Hepatocyte (in vitro differentiated cells): ENCODE results near the gene METTL25B. TPM values are rescaled to one million over a fixed set of nuclear protein-coding genes. Genes with fewer than 3 reads are reported as not detected.
A peak's percentile ranks its signal among the peaks of the same experiment; 100 is the strongest.

Experiments
- DNase-seq: peaks from one replicate; pipeline ENCODE4 v3.0.0-alpha.2; 2016; ENCODE audit warnings: low spot score
- H2AFZ ChIP-seq: fragments of 200-600 bp; sonication (generic); 2 replicates; pipeline ENCODE4 v1.6.0; 2016; ENCODE audit warnings: antibody characterized with exemption, mild to moderate bottlenecking
- H3K27ac ChIP-seq: fragments of 200-600 bp; sonication (generic); 2 replicates; pipeline ENCODE4 v1.5.1; 2016; ENCODE audit warnings: mild to moderate bottlenecking
- H3K27me3 ChIP-seq: fragments of 200-600 bp; sonication (generic); 2 replicates; pipeline ENCODE4 v1.6.1; 2016
- H3K36me3 ChIP-seq: fragments of 200-600 bp; sonication (generic); replicated peaks from 2 replicates; pipeline ENCODE4 v1.5.1; 2016; ENCODE audit warnings: low read depth; ENCODE audit not compliant: insufficient read depth
- H3K4me1 ChIP-seq: fragments of 200-600 bp; sonication (generic); 2 replicates; pipeline ENCODE4 v1.5.1; 2016; ENCODE audit warnings: mild to moderate bottlenecking, moderate library complexity; ENCODE audit not compliant: insufficient read depth
- H3K4me2 ChIP-seq: fragments of 200-600 bp; sonication (generic); 2 replicates; pipeline ENCODE4 v1.6.0; 2016
- H3K4me3 ChIP-seq: fragments of 200-600 bp; sonication (generic); 2 replicates; pipeline ENCODE4 v1.5.1; 2016; ENCODE audit warnings: mild to moderate bottlenecking
- H3K79me2 ChIP-seq: fragments of 200-600 bp; sonication (generic); 2 replicates; pipeline ENCODE4 v1.6.0; 2017; ENCODE audit warnings: mild to moderate bottlenecking
- H3K9me2 ChIP-seq: fragments of 200-600 bp; sonication (generic); replicated peaks from 2 replicates; pipeline ENCODE4 v1.6.0; 2017; ENCODE audit warnings: mild to moderate bottlenecking; ENCODE audit not compliant: insufficient read depth
- H3K9me3 ChIP-seq: fragments of 200-600 bp; sonication (generic); 2 replicates; pipeline ENCODE4 v1.5.1; 2016; ENCODE audit warnings: low read depth, mild to moderate bottlenecking
- H4K20me1 ChIP-seq: fragments of 200-600 bp; sonication (generic); 2 replicates; pipeline ENCODE4 v1.6.0; 2016; ENCODE audit warnings: mild to moderate bottlenecking; ENCODE audit not compliant: insufficient read depth, poor library complexity, severe bottlenecking
- EZH2 ChIP-seq: fragments of 200-600 bp; sonication (generic); IDR thresholded peaks from 2 replicates; pipeline ENCODE4 v1.6.1; 2016; ENCODE audit warnings: antibody characterized with exemption, mild to moderate bottlenecking, borderline replicate concordance
- EZH2phosphoT487 ChIP-seq: fragments of 200-600 bp; sonication (generic); IDR thresholded peaks from one replicate; pipeline ENCODE4 v1.6.1; 2018; ENCODE audit warnings: antibody characterized with exemption, mild to moderate bottlenecking, low read depth, moderate library complexity; ENCODE audit not compliant: unreplicated experiment, severe bottlenecking
- WGBS: methylation state at CpG from one replicate; pipeline ENCODE4 v1.1.6; 2016; ENCODE audit warnings: low lambda C conversion rate; ENCODE audit errors: missing lambda C conversion rate; 5-methylcytosine and 5-hydroxymethylcytosine counted together
- polyA plus RNA-seq: library from polyadenylated mRNA; unstranded; fragments of >200 nt; fragmentation: Nextera tagmentation; extraction: Ambion mirVana; gene quantifications from 2 replicates; pipeline ENCODE4 v1.2.1, GENCODE V29; 2016
- total RNA-seq: library from RNA; depleted of rRNA; stranded (reverse); fragments of >200 nt; gene quantifications from 2 replicates; pipeline ENCODE4 v1.2.3, GENCODE V29; 2014
- TF ChIP-seq, protein P1 (sequence below): fragments of 200-600 bp; sonication (generic); IDR thresholded peaks from 2 replicates; pipeline ENCODE4 v1.5.1; 2016; ENCODE audit warnings: antibody characterized with exemption, mild to moderate bottlenecking; ENCODE audit not compliant: poor library complexity

Gene METTL25B
- total and polyA plus RNA-seq, 2 experiments from 2014 or later: 20.6 to 24.7 TPM

DNA sequence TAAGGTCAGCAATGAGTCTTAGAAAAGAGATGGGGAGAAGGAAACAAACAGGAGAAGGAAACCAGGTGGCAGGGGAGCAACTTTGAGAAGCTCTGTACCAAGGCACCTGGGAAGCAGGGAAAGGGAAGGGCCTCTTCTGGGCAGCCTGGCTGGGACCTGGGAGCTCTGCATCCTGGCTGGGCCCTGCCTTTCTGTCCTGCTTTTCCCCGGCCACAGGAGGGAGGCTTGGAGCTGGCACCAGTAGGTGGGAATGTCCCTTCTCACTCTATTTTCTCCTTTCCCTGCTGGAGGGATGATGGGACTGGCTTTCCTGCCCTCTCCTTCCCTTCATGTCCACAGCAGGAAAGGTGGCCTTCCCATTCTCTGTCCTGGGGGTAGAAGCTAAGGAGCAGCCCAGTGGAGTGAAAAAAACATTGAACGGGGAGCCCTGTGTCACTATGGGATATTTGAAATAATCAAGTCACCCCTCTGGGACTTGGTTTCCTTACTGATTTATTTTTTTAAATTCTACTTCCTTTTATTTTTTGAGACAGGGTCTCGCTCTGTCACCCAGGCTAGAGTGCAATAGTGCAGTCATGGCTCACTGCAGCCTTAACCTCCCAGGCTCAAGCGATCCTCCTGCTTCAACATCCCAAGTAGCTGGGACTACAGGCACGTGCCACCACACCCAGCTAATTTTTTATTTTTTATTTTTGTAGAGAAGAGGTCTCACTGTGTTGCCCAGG is 45.9 kb upstream of the METTL25B start:
- Histone ChIP-seq H3K4me1 (peaks cover 4% of the 10 kb centered on the region), H3K27me3 (peaks cover 17% of the 10 kb centered on the region)

DNA sequence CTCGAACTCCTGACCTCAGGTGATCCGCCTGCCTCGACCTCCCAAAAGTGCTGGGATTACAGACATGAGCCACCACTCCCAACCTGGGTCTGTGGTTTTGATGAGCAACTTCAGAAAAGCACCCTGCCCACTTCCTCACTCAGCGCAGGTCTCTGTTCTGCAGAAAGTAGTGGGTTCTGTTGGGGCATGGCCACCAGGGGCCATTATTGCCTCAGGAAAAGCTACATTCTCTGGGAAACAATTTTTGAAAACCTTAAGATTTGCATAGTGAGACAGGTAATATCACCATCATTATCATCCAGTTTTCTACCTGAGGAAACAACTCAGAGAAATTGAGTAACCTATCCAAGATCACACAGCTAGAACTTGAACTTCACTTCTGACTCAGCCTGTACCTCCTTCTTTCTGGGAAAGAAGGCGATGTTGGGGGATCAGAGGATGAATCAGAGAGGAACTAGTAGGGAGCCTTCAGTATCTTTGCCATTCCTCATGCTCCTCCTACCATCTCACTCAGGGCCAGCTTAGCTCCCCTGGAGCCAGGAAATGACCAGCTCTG is 44.0 kb upstream of the METTL25B start:
- TF ChIP-seq EZH2: no peak
- TF ChIP-seq, protein P1, sequence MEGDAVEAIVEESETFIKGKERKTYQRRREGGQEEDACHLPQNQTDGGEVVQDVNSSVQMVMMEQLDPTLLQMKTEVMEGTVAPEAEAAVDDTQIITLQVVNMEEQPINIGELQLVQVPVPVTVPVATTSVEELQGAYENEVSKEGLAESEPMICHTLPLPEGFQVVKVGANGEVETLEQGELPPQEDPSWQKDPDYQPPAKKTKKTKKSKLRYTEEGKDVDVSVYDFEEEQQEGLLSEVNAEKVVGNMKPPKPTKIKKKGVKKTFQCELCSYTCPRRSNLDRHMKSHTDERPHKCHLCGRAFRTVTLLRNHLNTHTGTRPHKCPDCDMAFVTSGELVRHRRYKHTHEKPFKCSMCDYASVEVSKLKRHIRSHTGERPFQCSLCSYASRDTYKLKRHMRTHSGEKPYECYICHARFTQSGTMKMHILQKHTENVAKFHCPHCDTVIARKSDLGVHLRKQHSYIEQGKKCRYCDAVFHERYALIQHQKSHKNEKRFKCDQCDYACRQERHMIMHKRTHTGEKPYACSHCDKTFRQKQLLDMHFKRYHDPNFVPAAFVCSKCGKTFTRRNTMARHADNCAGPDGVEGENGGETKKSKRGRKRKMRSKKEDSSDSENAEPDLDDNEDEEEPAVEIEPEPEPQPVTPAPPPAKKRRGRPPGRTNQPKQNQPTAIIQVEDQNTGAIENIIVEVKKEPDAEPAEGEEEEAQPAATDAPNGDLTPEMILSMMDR: no peak
- no peak for TF ChIP-seq EZH2phosphoT487
- Histone ChIP-seq H3K4me2 (no peak overlapping the region), H2AFZ (no peak overlapping the region)

More for the DNA sequence above, 45.9 kb upstream of the METTL25B start:
- WGBS: 62% methylated on average over 5 of the region's 5 CpGs
- no peak overlapping the region for H3K4me3 ChIP-seq
- no peaks in the 10 kb centered on the region for H3K9me2 ChIP-seq
- no peak overlapping the region for H2AFZ ChIP-seq
- TF ChIP-seq EZH2phosphoT487: no peak
- TF ChIP-seq, protein P1: no peak
- no peak for DNase-seq
- H3K36me3 ChIP-seq: no peaks in the 10 kb centered on the region
- no peak overlapping the region for H3K27ac ChIP-seq
- no peaks in the 10 kb centered on the region for H3K9me3 ChIP-seq
- no peaks in the 10 kb centered on the region for H4K20me1 ChIP-seq
- H3K79me2 ChIP-seq: no peaks in the 10 kb centered on the region
- no peak overlapping the region for H3K4me2 ChIP-seq

DNA sequence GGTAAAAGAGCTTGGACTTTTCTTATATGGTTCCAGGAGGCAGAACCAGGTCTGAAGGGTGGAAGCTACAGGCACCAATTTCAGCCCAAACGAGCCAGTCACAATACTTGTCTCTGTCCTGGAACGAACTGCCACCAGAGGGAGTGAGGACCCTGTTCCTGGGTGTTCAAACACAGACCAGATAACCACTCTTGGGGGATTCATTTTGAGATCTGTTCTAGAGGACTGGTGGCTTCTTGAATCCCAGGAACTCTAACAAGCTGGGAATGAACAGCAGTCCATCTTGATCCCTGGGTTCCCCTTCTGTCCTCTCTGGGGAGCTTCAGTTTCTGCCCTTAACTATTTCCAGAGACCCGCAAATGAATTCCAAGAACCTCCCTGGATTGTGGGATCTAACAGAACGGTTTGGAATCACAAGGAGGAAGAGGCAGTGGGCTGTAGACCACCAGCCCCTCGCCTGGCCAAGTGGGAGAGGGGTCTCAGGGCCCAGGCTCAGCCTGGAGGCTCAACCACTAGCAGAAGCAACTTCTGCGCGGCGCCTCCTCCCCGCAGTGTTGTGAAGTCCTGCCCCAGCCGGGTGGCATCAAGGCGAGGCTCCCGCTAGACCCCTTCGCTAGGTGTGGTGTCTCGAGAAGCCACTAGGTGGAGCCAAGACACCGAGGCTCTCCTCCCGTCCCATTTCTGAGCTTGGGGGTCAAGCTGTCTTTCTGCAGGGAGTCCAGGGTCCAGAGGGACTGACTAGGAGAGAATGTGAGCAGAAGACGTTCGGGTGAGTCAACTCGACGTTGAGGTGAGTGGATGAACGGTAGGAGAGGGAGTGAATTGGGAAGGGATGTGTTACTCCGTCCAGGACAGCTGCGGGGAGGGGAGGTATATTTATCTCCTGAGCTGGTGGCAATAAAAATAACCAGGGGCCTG is 39.0 kb upstream of the METTL25B start:
- WGBS: under 1% methylated on average over 23 of the region's 23 CpGs
- TF ChIP-seq, protein P1: peak; percentile 96
- no peak for TF ChIP-seq EZH2phosphoT487
- Histone ChIP-seq H3K9me2 (no peaks in the 10 kb centered on the region), H3K9me3 (no peaks in the 10 kb centered on the region), H4K20me1 (no peaks in the 10 kb centered on the region), H2AFZ (peak overlapping the region; percentile 46), H3K27ac (peak overlapping the region; percentile 96), H3K4me3 (no peak overlapping the region), H3K4me1 (peaks cover 47% of the 10 kb centered on the region), H3K4me2 (peak overlapping the region; percentile 75), H3K79me2 (peaks cover 5% of the 10 kb centered on the region), H3K27me3 (no peaks in the 10 kb centered on the region), H3K36me3 (no peaks in the 10 kb centered on the region)
- peak; percentile 93 for DNase-seq

More for the DNA sequence above, 44.0 kb upstream of the METTL25B start:
- Histone ChIP-seq H3K36me3 (no peaks in the 10 kb centered on the region), H3K79me2 (no peaks in the 10 kb centered on the region), H3K9me3 (no peaks in the 10 kb centered on the region), H3K27ac (no peak overlapping the region), H4K20me1 (no peaks in the 10 kb centered on the region), H3K4me1 (no peaks in the 10 kb centered on the region), H3K9me2 (no peaks in the 10 kb centered on the region), H3K4me3 (no peak overlapping the region), H3K27me3 (peaks cover 13% of the 10 kb centered on the region)
- 79% methylated on average over 5 of the region's 5 CpGs for WGBS
- no peak for DNase-seq
